Astrocyte (in vitro differentiated cells and primary cell): ENCODE results near the gene TMTC1.

ENCODE experiments used
- CTCF ChIP-seq: IDR thresholded peaks from 2 replicates; pipeline ENCODE4 v1.5.1; 2011; ENCODE audit warnings: low read depth, mild to moderate bottlenecking, inconsistent platforms, low read length, moderate library complexity; ENCODE audit not compliant: insufficient read depth
- EZH2 ChIP-seq: IDR thresholded peaks from 2 replicates; pipeline ENCODE4 v1.6.1; 2012; ENCODE audit warnings: mild to moderate bottlenecking, low read length, inconsistent platforms; ENCODE audit not compliant: insufficient read depth

- TF ChIP-seq CTCF (no peak), EZH2 (no peak)
Measured at GRCh38 chr12:29552994-29553748, 230.6 kb downstream of the TMTC1 start.
